GM18519 (cell line): ENCODE data around the gene UPP1.
"Not testable (repeated sequence)": the region's sequence is repeated elsewhere in the genome, so short reads cannot be mapped to it uniquely, and the experiment has no call there.

Source experiments
- ATAC-seq: cut with Tn5 transposase; IDR thresholded peaks from one replicate; pipeline ENCODE4 v1.9.1; 2021; ENCODE audit warnings: mild to moderate bottlenecking, moderate library complexity; ENCODE audit not compliant: unreplicated experiment, low FRiP score

The UPP1 gene

GRCh38 chr7:48089046-48090003 lies at the start of gene UPP1:
Gene UPP1 (plus strand): TSS chr7:48089265. CDS start chr7:48094784, 5,519 bp downstream.
- ATAC-seq = peak; percentile 32

GRCh38 chr7:48040944-48041652 lies 48.0 kb upstream of the UPP1 start:
- no peak for ATAC-seq

GRCh38 chr7:48041653-48041970 lies 47.5 kb upstream of the UPP1 start:
- no peak for ATAC-seq

GRCh38 chr7:48042216-48042615 lies 46.8 kb upstream of the UPP1 start:
- no peak for ATAC-seq

GRCh38 chr7:48042636-48043035 lies 46.4 kb upstream of the UPP1 start:
- no peak for ATAC-seq

- ATAC-seq = no peak
Observed at GRCh38 chr7:48045195-48045765, 43.8 kb upstream of the UPP1 start.

- peak; percentile 63 for ATAC-seq
Observed at GRCh38 chr7:48046458-48046857, 42.6 kb upstream of the UPP1 start.

GRCh38 chr7:48048113-48048512 lies 41.0 kb upstream of the UPP1 start:
- no peak for ATAC-seq

- no peak for ATAC-seq
Observed at GRCh38 chr7:48049850-48050249, 39.2 kb upstream of the UPP1 start.

GRCh38 chr7:48052748-48053147 lies 36.3 kb upstream of the UPP1 start:
- ATAC-seq = no peak

- ATAC-seq = no peak
Observed at GRCh38 chr7:48053736-48054135, 35.3 kb upstream of the UPP1 start.

- ATAC-seq = no peak
Observed at GRCh38 chr7:48058990-48059389, 30.1 kb upstream of the UPP1 start.

GRCh38 chr7:48059706-48060105 lies 29.4 kb upstream of the UPP1 start:
- no peak for ATAC-seq

- no peak for ATAC-seq
Observed at GRCh38 chr7:48063985-48064384, 25.1 kb upstream of the UPP1 start.

- no peak for ATAC-seq
Observed at GRCh38 chr7:48067475-48067874, 21.6 kb upstream of the UPP1 start.

GRCh38 chr7:48074204-48074654 lies 14.8 kb upstream of the UPP1 start:
- no peak for ATAC-seq

- ATAC-seq = no peak
Observed at GRCh38 chr7:48077423-48077822, 11.6 kb upstream of the UPP1 start.

- no peak for ATAC-seq
Observed at GRCh38 chr7:48078470-48078869, 10.6 kb upstream of the UPP1 start.

GRCh38 chr7:48082378-48082777 lies 6.7 kb upstream of the UPP1 start:
- ATAC-seq = not testable (repeated sequence)

GRCh38 chr7:48083114-48083830 lies 5.8 kb upstream of the UPP1 start:
- ATAC-seq = no peak
